Stimulated activated naive CD8-positive, alpha-beta T cell treated with anti-CD3 and anti-CD28 coated beads, Interleukin-15, Interleukin-2, amounts not matched to agents 100 ng/mL and 50 ng/mL, for 24 hours (primary cell): Measurements from ENCODE around the gene FYN.

ENCODE experiments used
- H3K27ac Mint-ChIP-seq: one replicate; pipeline ENCODE4 v1.8.0; 2021; ENCODE audit warnings: mild to moderate bottlenecking, mixed read lengths
- H3K27me3 Mint-ChIP-seq: one replicate; pipeline ENCODE4 v1.8.0; 2021; ENCODE audit warnings: mixed read lengths
- H3K36me3 Mint-ChIP-seq: one replicate; pipeline ENCODE4 v1.8.0; 2021; ENCODE audit warnings: low read depth, mixed read lengths
- H3K4me1 Mint-ChIP-seq: one replicate; pipeline ENCODE4 v1.8.0; 2021; ENCODE audit warnings: low read depth, mixed read lengths
- H3K4me3 Mint-ChIP-seq: one replicate; pipeline ENCODE4 v1.8.0; 2021; ENCODE audit warnings: mild to moderate bottlenecking, mixed read lengths
- H3K9me3 Mint-ChIP-seq: one replicate; pipeline ENCODE4 v1.8.0; 2021; ENCODE audit warnings: mixed read lengths

The FYN gene

GRCh38 chr6:111722179-111722731 lies 151.0 kb downstream of the FYN start:
- Mint-ChIP-seq H3K27me3 (no peaks in the 10 kb centered on the region), H3K4me1 (peaks cover 100% of the 10 kb centered on the region), H3K9me3 (no peaks in the 10 kb centered on the region), H3K27ac (peak overlapping the region; percentile 77), H3K36me3 (peaks cover 83% of the 10 kb centered on the region), H3K4me3 (peak overlapping the region; percentile 13)

GRCh38 chr6:111721753-111722154 lies 151.5 kb downstream of the FYN start:
- H3K4me1 Mint-ChIP-seq, result peaks cover 100% of the 10 kb centered on the region
- H3K4me3 Mint-ChIP-seq, result no peak overlapping the region
- no peaks in the 10 kb centered on the region for H3K27me3 Mint-ChIP-seq
- peaks cover 78% of the 10 kb centered on the region for H3K36me3 Mint-ChIP-seq
- peak overlapping the region; percentile 77 for H3K27ac Mint-ChIP-seq
- H3K9me3 Mint-ChIP-seq, result no peaks in the 10 kb centered on the region

GRCh38 chr6:111720931-111721496 lies 152.2 kb downstream of the FYN start:
- no peak overlapping the region for H3K4me3 Mint-ChIP-seq
- H3K9me3 Mint-ChIP-seq, result no peaks in the 10 kb centered on the region
- H3K4me1 Mint-ChIP-seq, result peaks cover 98% of the 10 kb centered on the region
- peak overlapping the region; percentile 77 for H3K27ac Mint-ChIP-seq
- peaks cover 76% of the 10 kb centered on the region for H3K36me3 Mint-ChIP-seq
- H3K27me3 Mint-ChIP-seq, result no peaks in the 10 kb centered on the region

GRCh38 chr6:111718990-111719389 lies 154.3 kb downstream of the FYN start:
- peaks cover 78% of the 10 kb centered on the region for H3K36me3 Mint-ChIP-seq
- H3K4me1 Mint-ChIP-seq, result peaks cover 98% of the 10 kb centered on the region
- H3K27me3 Mint-ChIP-seq, result no peaks in the 10 kb centered on the region
- H3K9me3 Mint-ChIP-seq, result no peaks in the 10 kb centered on the region
- no peak overlapping the region for H3K4me3 Mint-ChIP-seq
- H3K27ac Mint-ChIP-seq, result peak overlapping the region; percentile 83

GRCh38 chr6:111718326-111718725 lies 154.9 kb downstream of the FYN start:
- peaks cover 98% of the 10 kb centered on the region for H3K4me1 Mint-ChIP-seq
- H3K4me3 Mint-ChIP-seq, result no peak overlapping the region
- H3K27ac Mint-ChIP-seq, result peak overlapping the region; percentile 83
- H3K36me3 Mint-ChIP-seq, result peaks cover 85% of the 10 kb centered on the region
- H3K27me3 Mint-ChIP-seq, result no peaks in the 10 kb centered on the region
- no peaks in the 10 kb centered on the region for H3K9me3 Mint-ChIP-seq

- H3K9me3 Mint-ChIP-seq, result no peaks in the 10 kb centered on the region
- no peaks in the 10 kb centered on the region for H3K27me3 Mint-ChIP-seq
- peaks cover 89% of the 10 kb centered on the region for H3K36me3 Mint-ChIP-seq
- peak overlapping the region; percentile 83 for H3K27ac Mint-ChIP-seq
- H3K4me1 Mint-ChIP-seq, result peaks cover 98% of the 10 kb centered on the region
- H3K4me3 Mint-ChIP-seq, result no peak overlapping the region
These were observed 155.6 kb downstream of the FYN start for GRCh38 chr6:111717621-111718020.

GRCh38 chr6:111716325-111716724 lies 156.9 kb downstream of the FYN start:
- Mint-ChIP-seq H3K4me3 (peak overlapping the region; percentile 17), H3K9me3 (no peaks in the 10 kb centered on the region), H3K27ac (peak overlapping the region; percentile 90), H3K4me1 (peaks cover 98% of the 10 kb centered on the region), H3K27me3 (no peaks in the 10 kb centered on the region), H3K36me3 (peaks cover 89% of the 10 kb centered on the region)

- Mint-ChIP-seq H3K4me3 (no peak overlapping the region), H3K4me1 (peaks cover 98% of the 10 kb centered on the region), H3K9me3 (no peaks in the 10 kb centered on the region), H3K27ac (peak overlapping the region; percentile 84), H3K27me3 (no peaks in the 10 kb centered on the region), H3K36me3 (peaks cover 89% of the 10 kb centered on the region)
These were observed 157.9 kb downstream of the FYN start for GRCh38 chr6:111715321-111715720.

- H3K4me1 Mint-ChIP-seq, result peaks cover 98% of the 10 kb centered on the region
- H3K4me3 Mint-ChIP-seq, result peak overlapping the region; percentile 21
- H3K27me3 Mint-ChIP-seq, result no peaks in the 10 kb centered on the region
These were observed 158.6 kb downstream of the FYN start for GRCh38 chr6:111714416-111715270.

GRCh38 chr6:111713811-111714210 lies 159.4 kb downstream of the FYN start:
- Mint-ChIP-seq H3K36me3 (peaks cover 86% of the 10 kb centered on the region), H3K27ac (peak overlapping the region; percentile 75), H3K4me1 (peaks cover 96% of the 10 kb centered on the region), H3K4me3 (no peak overlapping the region), H3K27me3 (no peaks in the 10 kb centered on the region), H3K9me3 (no peaks in the 10 kb centered on the region)

More at GRCh38 chr6:111714416-111715270, 158.6 kb downstream of the FYN start:
- Mint-ChIP-seq H3K9me3 (no peaks in the 10 kb centered on the region), H3K27ac (peak overlapping the region; percentile 84), H3K36me3 (peaks cover 89% of the 10 kb centered on the region)

- H3K9me3 Mint-ChIP-seq, result no peaks in the 10 kb centered on the region
- peaks cover 85% of the 10 kb centered on the region for H3K36me3 Mint-ChIP-seq
- peak overlapping the region; percentile 75 for H3K27ac Mint-ChIP-seq
- H3K27me3 Mint-ChIP-seq, result no peaks in the 10 kb centered on the region
- H3K4me3 Mint-ChIP-seq, result no peak overlapping the region
- peaks cover 93% of the 10 kb centered on the region for H3K4me1 Mint-ChIP-seq
These were observed 160.0 kb downstream of the FYN start for GRCh38 chr6:111713236-111713635.

GRCh38 chr6:111711984-111712752 lies 161.1 kb downstream of the FYN start:
- Mint-ChIP-seq H3K4me3 (peak overlapping the region; percentile 19), H3K9me3 (no peaks in the 10 kb centered on the region), H3K36me3 (peaks cover 87% of the 10 kb centered on the region), H3K4me1 (peaks cover 88% of the 10 kb centered on the region), H3K27me3 (no peaks in the 10 kb centered on the region), H3K27ac (peak overlapping the region; percentile 66)

GRCh38 chr6:111711476-111711875 lies 161.8 kb downstream of the FYN start:
- peaks cover 94% of the 10 kb centered on the region for H3K36me3 Mint-ChIP-seq
- peak overlapping the region; percentile 19 for H3K4me3 Mint-ChIP-seq
- H3K27ac Mint-ChIP-seq, result peak overlapping the region; percentile 66
- H3K9me3 Mint-ChIP-seq, result no peaks in the 10 kb centered on the region
- H3K4me1 Mint-ChIP-seq, result peaks cover 83% of the 10 kb centered on the region
- no peaks in the 10 kb centered on the region for H3K27me3 Mint-ChIP-seq

- peaks cover 94% of the 10 kb centered on the region for H3K36me3 Mint-ChIP-seq
- H3K27me3 Mint-ChIP-seq, result no peaks in the 10 kb centered on the region
- no peak overlapping the region for H3K4me3 Mint-ChIP-seq
- H3K27ac Mint-ChIP-seq, result peak overlapping the region; percentile 66
- no peaks in the 10 kb centered on the region for H3K9me3 Mint-ChIP-seq
- H3K4me1 Mint-ChIP-seq, result peaks cover 79% of the 10 kb centered on the region
These were observed 162.3 kb downstream of the FYN start for GRCh38 chr6:111710911-111711310.

GRCh38 chr6:111710439-111710838 lies 162.8 kb downstream of the FYN start:
- Mint-ChIP-seq H3K27ac (peak overlapping the region; percentile 66), H3K9me3 (no peaks in the 10 kb centered on the region), H3K27me3 (no peaks in the 10 kb centered on the region), H3K4me3 (no peak overlapping the region), H3K36me3 (peaks cover 93% of the 10 kb centered on the region), H3K4me1 (peaks cover 75% of the 10 kb centered on the region)
